GM23248 (cell line): ENCODE results near the gene TNNI3.

Source experiments
- EZH2 ChIP-seq: fragments of 200-600 bp; sonication (generic); IDR thresholded peaks from 2 replicates; pipeline ENCODE4 v1.6.1; 2018; ENCODE audit warnings: antibody characterized with exemption, mild to moderate bottlenecking; ENCODE audit not compliant: insufficient read depth, poor library complexity, severe bottlenecking
- EZH2phosphoT487 ChIP-seq: fragments of 200-600 bp; sonication (generic); IDR thresholded peaks from 2 replicates; pipeline ENCODE4 v1.6.1; 2018; ENCODE audit warnings: antibody characterized with exemption, moderate library complexity, mild to moderate bottlenecking, low read depth; ENCODE audit not compliant: insufficient read depth

- TF ChIP-seq EZH2 (no peak), EZH2phosphoT487 (no peak)
Measured at GRCh38 chr19:55152017-55152416, 5.5 kb downstream of the TNNI3 start.
